ENCODE results near the gene OSGIN1.

Gene OSGIN1

DNA sequence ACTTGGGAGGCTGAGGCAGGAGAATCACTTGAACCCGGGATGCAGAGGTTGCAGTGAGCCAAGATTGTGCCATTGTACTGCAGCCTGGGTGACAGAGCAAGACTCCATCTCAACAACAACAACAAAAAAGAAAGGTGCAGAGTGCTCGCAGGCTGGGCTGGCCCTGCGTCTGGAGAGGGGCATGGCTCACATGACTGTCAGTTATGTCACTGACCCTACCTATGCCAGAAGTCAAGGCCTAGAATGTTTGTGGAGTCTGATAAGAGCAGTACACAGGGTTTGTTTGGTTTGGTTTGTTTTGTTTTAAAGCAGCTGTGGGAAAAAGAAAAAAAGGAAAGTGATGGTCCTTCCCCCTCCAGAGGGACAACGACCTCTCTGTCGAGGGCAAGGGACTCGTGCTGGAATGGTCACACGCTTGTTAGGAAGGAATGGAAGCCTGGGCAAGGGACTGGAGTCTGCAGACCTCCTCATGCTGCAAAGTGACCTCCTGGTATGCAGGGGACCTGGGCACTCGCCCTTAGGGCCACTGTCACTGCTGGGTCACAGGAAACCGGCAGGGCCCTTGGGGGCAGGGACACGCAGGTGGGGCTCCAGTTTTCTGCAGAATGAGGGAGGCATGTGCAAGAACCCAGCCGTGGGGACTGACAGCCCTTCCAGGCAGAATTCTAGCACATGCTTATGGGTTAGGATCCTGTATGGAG is 10.1 kb upstream of the OSGIN1 start:
- no peak for DNase-seq (ENCODE audit: low read depth)
- no peak overlapping the region for H3K4me3 ChIP-seq (ENCODE audit: low read depth, low read length)
- TF ChIP-seq POLR2A (IDR thresholded peaks at IDR 0.05; ENCODE audit: extremely low read depth, insufficient read length) (no peak), MYC (IDR thresholded peaks at IDR 0.05; ENCODE audit: low read depth, low read length) (no peak)
- TF ChIP-seq, protein P1, sequence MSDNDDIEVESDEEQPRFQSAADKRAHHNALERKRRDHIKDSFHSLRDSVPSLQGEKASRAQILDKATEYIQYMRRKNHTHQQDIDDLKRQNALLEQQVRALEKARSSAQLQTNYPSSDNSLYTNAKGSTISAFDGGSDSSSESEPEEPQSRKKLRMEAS (IDR thresholded peaks at IDR 0.05; ENCODE audit: low read depth, low read length): no peak
- TF ChIP-seq, protein P2, sequence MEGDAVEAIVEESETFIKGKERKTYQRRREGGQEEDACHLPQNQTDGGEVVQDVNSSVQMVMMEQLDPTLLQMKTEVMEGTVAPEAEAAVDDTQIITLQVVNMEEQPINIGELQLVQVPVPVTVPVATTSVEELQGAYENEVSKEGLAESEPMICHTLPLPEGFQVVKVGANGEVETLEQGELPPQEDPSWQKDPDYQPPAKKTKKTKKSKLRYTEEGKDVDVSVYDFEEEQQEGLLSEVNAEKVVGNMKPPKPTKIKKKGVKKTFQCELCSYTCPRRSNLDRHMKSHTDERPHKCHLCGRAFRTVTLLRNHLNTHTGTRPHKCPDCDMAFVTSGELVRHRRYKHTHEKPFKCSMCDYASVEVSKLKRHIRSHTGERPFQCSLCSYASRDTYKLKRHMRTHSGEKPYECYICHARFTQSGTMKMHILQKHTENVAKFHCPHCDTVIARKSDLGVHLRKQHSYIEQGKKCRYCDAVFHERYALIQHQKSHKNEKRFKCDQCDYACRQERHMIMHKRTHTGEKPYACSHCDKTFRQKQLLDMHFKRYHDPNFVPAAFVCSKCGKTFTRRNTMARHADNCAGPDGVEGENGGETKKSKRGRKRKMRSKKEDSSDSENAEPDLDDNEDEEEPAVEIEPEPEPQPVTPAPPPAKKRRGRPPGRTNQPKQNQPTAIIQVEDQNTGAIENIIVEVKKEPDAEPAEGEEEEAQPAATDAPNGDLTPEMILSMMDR (IDR thresholded peaks at IDR 0.05; ENCODE audit: low read depth, low read length): no peak

DNA sequence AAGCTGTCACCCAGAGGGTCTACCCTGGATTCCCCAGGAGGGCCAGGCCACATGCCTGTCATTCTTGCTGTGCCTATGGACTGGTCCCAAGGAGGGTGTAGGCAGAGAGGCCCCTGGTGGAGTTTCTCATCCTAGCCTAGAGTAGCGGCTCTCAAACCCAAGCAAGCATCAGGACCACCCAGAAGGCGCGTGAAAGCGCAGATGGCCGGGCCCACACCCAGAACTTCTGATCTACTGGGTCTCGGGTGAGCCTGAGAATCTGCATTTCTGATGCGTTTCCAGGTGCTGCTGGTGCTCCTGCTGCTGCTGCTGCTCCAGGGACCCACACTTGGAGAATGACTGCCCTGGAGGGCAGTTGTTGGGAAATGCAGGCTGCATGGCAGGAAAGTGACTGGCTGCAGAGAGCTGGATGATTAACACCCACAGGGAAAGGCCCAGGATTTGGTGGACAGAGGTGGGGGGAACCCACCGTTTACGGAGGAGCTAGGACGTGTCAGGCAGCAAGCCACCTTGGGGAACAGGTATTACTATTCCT is 9.5 kb upstream of the OSGIN1 start:
- TF ChIP-seq POLR2A (IDR thresholded peaks at IDR 0.05; ENCODE audit: extremely low read depth, insufficient read length): no peak
- TF ChIP-seq, protein P2 (IDR thresholded peaks at IDR 0.05; ENCODE audit: low read depth, low read length): no peak
- TF ChIP-seq, protein P1 (IDR thresholded peaks at IDR 0.05; ENCODE audit: low read depth, low read length): no peak
- no peak for TF ChIP-seq MYC (IDR thresholded peaks at IDR 0.05; ENCODE audit: low read depth, low read length)
- H3K4me3 ChIP-seq (ENCODE audit: low read depth, low read length): no peak overlapping the region
- no peak for DNase-seq (ENCODE audit: low read depth)

- no peak for DNase-seq (ENCODE audit: low read depth)
- no peak for TF ChIP-seq MYC (IDR thresholded peaks at IDR 0.05; ENCODE audit: low read depth, low read length)
- TF ChIP-seq POLR2A (IDR thresholded peaks at IDR 0.05; ENCODE audit: extremely low read depth, insufficient read length): no peak
- TF ChIP-seq, protein P2 (IDR thresholded peaks at IDR 0.05; ENCODE audit: low read depth, low read length): no peak
- TF ChIP-seq, protein P1 (IDR thresholded peaks at IDR 0.05; ENCODE audit: low read depth, low read length): no peak
- H3K4me3 ChIP-seq (ENCODE audit: low read depth, low read length): no peak overlapping the region
Measured at GRCh38 chr16:83945587-83945986, 7.5 kb upstream of the OSGIN1 start.

GRCh38 chr16:83946154-83946780 is 6.8 kb upstream of the OSGIN1 start:
- TF ChIP-seq, protein P2 (IDR thresholded peaks at IDR 0.05; ENCODE audit: low read depth, low read length): no peak
- TF ChIP-seq POLR2A (IDR thresholded peaks at IDR 0.05; ENCODE audit: extremely low read depth, insufficient read length): no peak
- TF ChIP-seq MYC (IDR thresholded peaks at IDR 0.05; ENCODE audit: low read depth, low read length): no peak
- TF ChIP-seq, protein P1 (IDR thresholded peaks at IDR 0.05; ENCODE audit: low read depth, low read length): no peak
- DNase-seq (ENCODE audit: low read depth): no peak
- no peak overlapping the region for H3K4me3 ChIP-seq (ENCODE audit: low read depth, low read length)

GRCh38 chr16:83946781-83947566 is 6.1 kb upstream of the OSGIN1 start:
- no peak overlapping the region for H3K4me3 ChIP-seq (ENCODE audit: low read depth, low read length)
- no peak for DNase-seq (ENCODE audit: low read depth)
- TF ChIP-seq MYC (IDR thresholded peaks at IDR 0.05; ENCODE audit: low read depth, low read length) (no peak), POLR2A (IDR thresholded peaks at IDR 0.05; ENCODE audit: extremely low read depth, insufficient read length) (no peak)
- TF ChIP-seq, protein P2 (IDR thresholded peaks at IDR 0.05; ENCODE audit: low read depth, low read length): no peak
- TF ChIP-seq, protein P1 (IDR thresholded peaks at IDR 0.05; ENCODE audit: low read depth, low read length): no peak
